CD4-positive, alpha-beta memory T cell (primary cell): ENCODE data around the gene MRGPRX4. TPM values are rescaled to one million over a fixed set of nuclear protein-coding genes. Genes with fewer than 3 reads are reported as not detected.
A peak's percentile ranks its signal among the peaks of the same experiment; 100 is the strongest.
"Not testable (repeated sequence)": the region's sequence is repeated elsewhere in the genome, so short reads cannot be mapped to it uniquely, and the experiment has no call there.

ENCODE experiments used
- CTCF ChIA-PET: fragments of 350-600 bp; sonication (Branson Sonifier 250); formaldehyde crosslinking; loops from one replicate; lab custom pipeline; 2021; ENCODE audit warnings: inconsistent platforms; ENCODE audit not compliant: partially characterized antibody; lab: Charles Lee
- POLR2A ChIA-PET: fragments of 350-600 bp; sonication (Branson Sonifier 250); formaldehyde crosslinking; loops from one replicate; lab custom pipeline; 2021; ENCODE audit not compliant: partially characterized antibody; lab: Charles Lee
- DNase-seq, 5 donors: peaks; one replicate each; pipeline versions ENCODE4 v3.0.0 to v3.0.0-alpha.2; 2020 to 2022; ENCODE audit warnings: mixed read lengths in 1 of 5
- H3K27ac ChIP-seq: one replicate; pipeline ENCODE4 v1.7.0; 2013; ENCODE audit warnings: low read depth, low read length
- H3K27me3 ChIP-seq: 2 replicates; pipeline ENCODE4 v1.7.0; 2013; ENCODE audit warnings: mild to moderate bottlenecking, low read length, moderate library complexity; ENCODE audit not compliant: insufficient read depth
- H3K36me3 ChIP-seq: 2 replicates; pipeline ENCODE4 v1.7.0; 2013; ENCODE audit warnings: mild to moderate bottlenecking, low read length, moderate library complexity; ENCODE audit not compliant: insufficient read depth
- H3K4me1 ChIP-seq: 2 replicates; pipeline ENCODE4 v1.7.0; 2013; ENCODE audit warnings: mild to moderate bottlenecking, low read length, moderate library complexity; ENCODE audit not compliant: insufficient read depth
- H3K4me3 ChIP-seq, 2 donors: one replicate each; pipeline ENCODE4 v1.7.0; 2013; ENCODE audit warnings: low read length in 2 of 2, mild to moderate bottlenecking in 1 of 2
- H3K9me3 ChIP-seq, 2 donors: one replicate each; pipeline ENCODE4 v1.7.0; 2013; ENCODE audit warnings: low read length in 2 of 2, control low read depth in 1 of 2; ENCODE audit not compliant: control insufficient read depth in 1 of 2
- H3K27ac Mint-ChIP-seq, 7 donors: one replicate each; pipeline ENCODE4 v1.8.0; 2020 to 2021; ENCODE audit warnings: mixed read lengths in 7 of 7, mild to moderate bottlenecking in 6 of 7, inconsistent platforms in 3 of 7, moderate library complexity in 3 of 7
- H3K27me3 Mint-ChIP-seq, 2 donors: one replicate each; pipeline ENCODE4 v1.8.0; 2020 to 2021; ENCODE audit warnings: mixed read lengths in 2 of 2
- H3K36me3 Mint-ChIP-seq, 2 donors: one replicate each; pipeline ENCODE4 v1.8.0; 2020 to 2021; ENCODE audit warnings: mixed read lengths in 2 of 2, inconsistent platforms in 1 of 2, mild to moderate bottlenecking in 1 of 2
- H3K4me1 Mint-ChIP-seq, 4 donors: one replicate each; pipeline ENCODE4 v1.8.0; 2020 to 2021; ENCODE audit warnings: mixed read lengths in 4 of 4, mild to moderate bottlenecking in 1 of 4
- H3K4me3 Mint-ChIP-seq, 8 donors: one replicate each; pipeline ENCODE4 v1.8.0; 2020 to 2021; ENCODE audit warnings: mixed read lengths in 8 of 8, mild to moderate bottlenecking in 7 of 8, moderate library complexity in 6 of 8, inconsistent platforms in 3 of 8
- H3K9me3 Mint-ChIP-seq, 8 donors: one replicate each; pipeline ENCODE4 v1.8.0; 2020 to 2021; ENCODE audit warnings: mixed read lengths in 8 of 8, mild to moderate bottlenecking in 5 of 8, inconsistent platforms in 3 of 8, moderate library complexity in 1 of 8
- intact Hi-C: fragments of 100-400 bp; cut with micrococcal nuclease; formaldehyde crosslinking; loops from one replicate; pipeline ENCODE4 v1.15.1; 2023
- polyA plus RNA-seq, 2 donors: library from polyadenylated mRNA; unstranded; fragments of 300-500 nt; fragmentation: Illumina TruSeq; gene quantifications; one replicate each; pipeline ENCODE4 v1.2.3, GENCODE V29; 2021
- total RNA-seq, 2 experiments: library from RNA; stranded (reverse); gene quantifications; one replicate each; pipeline ENCODE4 v1.2.3, GENCODE V29; 2021

Gene MRGPRX4
- not detected for total RNA-seq
- not detected for polyA plus RNA-seq

GRCh38 chr11:18172666-18173065 lies at the start of gene MRGPRX4:
Gene MRGPRX4 (plus strand): TSS chr11:18172837. CDS start chr11:18173257, 420 bp downstream.
- H3K27me3 ChIP-seq: no peaks in the 10 kb centered on the region
- no peaks in the 10 kb centered on the region for H3K4me1 Mint-ChIP-seq
- intact Hi-C loops: no loop called here
- no peak within 1 kb of the TSS for H3K4me3 ChIP-seq
- H3K36me3 Mint-ChIP-seq: no peaks in the 10 kb centered on the region
- POLR2A ChIA-PET: no interaction called here
- no peaks in the 10 kb centered on the region for H3K36me3 ChIP-seq
- CTCF ChIA-PET: no interaction called here
- no peaks in the 10 kb centered on the region for H3K4me1 ChIP-seq
- H3K4me3 Mint-ChIP-seq: no peak within 1 kb of the TSS
- H3K27ac ChIP-seq: no peak within 1 kb of the TSS
- peaks cover 10 to 19% of the 10 kb centered on the region in 2 donors for H3K27me3 Mint-ChIP-seq
- H3K9me3 ChIP-seq: no peaks in the 10 kb centered on the region
- DNase-seq: no peak
- no peak within 1 kb of the TSS for H3K27ac Mint-ChIP-seq
- no peaks in the 10 kb centered on the region for H3K9me3 Mint-ChIP-seq

GRCh38 chr11:18131115-18131514 lies 41.5 kb upstream of the MRGPRX4 start:
- H3K27ac ChIP-seq, DNase-seq, intact Hi-C loops, H3K4me3 Mint-ChIP-seq, POLR2A ChIA-PET, H3K4me3 ChIP-seq, H3K36me3 ChIP-seq, H3K9me3 Mint-ChIP-seq, H3K4me1 ChIP-seq, H3K27ac Mint-ChIP-seq, CTCF ChIA-PET, H3K36me3 Mint-ChIP-seq, H3K9me3 ChIP-seq, H3K4me1 Mint-ChIP-seq: not testable (repeated sequence)
- H3K27me3 Mint-ChIP-seq: peaks cover 28 to 37% of the 10 kb centered on the region in 2 donors
- peaks cover 11% of the 10 kb centered on the region for H3K27me3 ChIP-seq

- peaks cover 11% of the 10 kb centered on the region for H3K27me3 ChIP-seq
- H3K36me3 Mint-ChIP-seq: no peaks in the 10 kb centered on the region
- no peak within 1 kb of the TSS for H3K4me3 ChIP-seq
- H3K4me3 Mint-ChIP-seq: no peak within 1 kb of the TSS
- no peak within 1 kb of the TSS for H3K27ac Mint-ChIP-seq
- no peak for DNase-seq
- POLR2A ChIA-PET: no interaction called here
- H3K27ac ChIP-seq: no peak within 1 kb of the TSS
- no peaks in the 10 kb centered on the region for H3K9me3 ChIP-seq
- H3K27me3 Mint-ChIP-seq: peaks cover 26 to 36% of the 10 kb centered on the region in 2 donors
- intact Hi-C loops: no loop called here
- CTCF ChIA-PET: no interaction called here
- no peaks in the 10 kb centered on the region for H3K4me1 ChIP-seq
- no peaks in the 10 kb centered on the region for H3K36me3 ChIP-seq
- no peaks in the 10 kb centered on the region for H3K4me1 Mint-ChIP-seq
- H3K9me3 Mint-ChIP-seq: peaks cover 0 to 3% (median 0%) of the 10 kb centered on the region in 8 donors
These were observed 40.3 kb upstream of the MRGPRX4 start, which contains the start of gene MRGPRX3 for GRCh38 chr11:18132341-18132740. Gene MRGPRX3 (plus strand): TSS chr11:18132571. CDS start chr11:18137203, 4,632 bp downstream.

GRCh38 chr11:18135308-18135707 lies 37.3 kb upstream of the MRGPRX4 start:
- no peak overlapping the region for H3K4me3 ChIP-seq
- Mint-ChIP-seq H3K27ac (no peak overlapping the region), H3K27me3 (peaks cover 22 to 26% of the 10 kb centered on the region in 2 donors), H3K4me1 (no peaks in the 10 kb centered on the region), H3K4me3 (no peak overlapping the region), H3K36me3 (no peaks in the 10 kb centered on the region), H3K9me3 (no peaks in the 10 kb centered on the region)
- no peaks in the 10 kb centered on the region for H3K36me3 ChIP-seq
- ChIA-PET POLR2A (no interaction called here), CTCF (no interaction called here)
- intact Hi-C loops: no loop called here
- no peak overlapping the region for H3K27ac ChIP-seq
- no peak for DNase-seq
- H3K27me3 ChIP-seq: no peaks in the 10 kb centered on the region
- no peaks in the 10 kb centered on the region for H3K9me3 ChIP-seq
- H3K4me1 ChIP-seq: no peaks in the 10 kb centered on the region

- H3K27ac ChIP-seq: no peak overlapping the region
- Mint-ChIP-seq H3K9me3 (no peaks in the 10 kb centered on the region), H3K36me3 (no peaks in the 10 kb centered on the region), H3K27me3 (peaks cover 15 to 22% of the 10 kb centered on the region in 2 donors), H3K4me3 (no peak overlapping the region), H3K27ac (peak overlapping the region in 1 of 7 donors; percentile 58), H3K4me1 (no peaks in the 10 kb centered on the region)
- intact Hi-C loops: no loop called here
- CTCF ChIA-PET: no interaction called here
- DNase-seq: no peak
- POLR2A ChIA-PET: no interaction called here
- H3K4me3 ChIP-seq: no peak overlapping the region
- H3K36me3 ChIP-seq: no peaks in the 10 kb centered on the region
- no peaks in the 10 kb centered on the region for H3K27me3 ChIP-seq
- no peaks in the 10 kb centered on the region for H3K9me3 ChIP-seq
- H3K4me1 ChIP-seq: no peaks in the 10 kb centered on the region
These were observed 35.3 kb upstream of the MRGPRX4 start for GRCh38 chr11:18137186-18137800.

GRCh38 chr11:18140145-18140544 lies 32.5 kb upstream of the MRGPRX4 start:
- H3K27me3 Mint-ChIP-seq: peaks cover 18% of the 10 kb centered on the region in 2 donors
- no peak overlapping the region for H3K27ac Mint-ChIP-seq
- Histone ChIP-seq H3K27ac (no peak overlapping the region), H3K9me3 (no peaks in the 10 kb centered on the region), H3K4me3 (no peak overlapping the region), H3K4me1 (no peaks in the 10 kb centered on the region), H3K27me3 (no peaks in the 10 kb centered on the region), H3K36me3 (no peaks in the 10 kb centered on the region)
- H3K36me3 Mint-ChIP-seq: no peaks in the 10 kb centered on the region
- POLR2A ChIA-PET: no interaction called here
- intact Hi-C loops: no loop called here
- H3K9me3 Mint-ChIP-seq: no peaks in the 10 kb centered on the region
- no peak overlapping the region for H3K4me3 Mint-ChIP-seq
- no peak for DNase-seq
- CTCF ChIA-PET: interaction anchor here (1.4 kb wide), 1 partner anchor 25 kb away, joined by 4 read pairs; no protein-coding TSS in a partner anchor
- no peaks in the 10 kb centered on the region for H3K4me1 Mint-ChIP-seq

- CTCF ChIA-PET: no interaction called here
- H3K4me1 ChIP-seq: no peaks in the 10 kb centered on the region
These were observed 28.4 kb upstream of the MRGPRX4 start for GRCh38 chr11:18144243-18144642.

More at GRCh38 chr11:18144243-18144642, 28.4 kb upstream of the MRGPRX4 start:
- H3K27ac Mint-ChIP-seq: no peak overlapping the region
- peaks cover 4% of the 10 kb centered on the region for H3K27me3 ChIP-seq
- no peak for DNase-seq
- no peak overlapping the region for H3K4me3 ChIP-seq
- H3K4me3 Mint-ChIP-seq: no peak overlapping the region
- intact Hi-C loops: no loop called here
- POLR2A ChIA-PET: no interaction called here
- peaks cover 0 to 2% (median 0%) of the 10 kb centered on the region in 8 donors for H3K9me3 Mint-ChIP-seq
- no peaks in the 10 kb centered on the region for H3K36me3 Mint-ChIP-seq
- no peaks in the 10 kb centered on the region for H3K9me3 ChIP-seq
- H3K36me3 ChIP-seq: no peaks in the 10 kb centered on the region
- peaks cover 13 to 21% of the 10 kb centered on the region in 2 donors for H3K27me3 Mint-ChIP-seq
- no peak overlapping the region for H3K27ac ChIP-seq
- H3K4me1 Mint-ChIP-seq: peaks cover 0 to 8% (median 6%) of the 10 kb centered on the region in 4 donors
